ENCODE measurements around the gene NIPAL4. TPM values are rescaled to one million over a fixed set of nuclear protein-coding genes. Genes with fewer than 3 reads are reported as not detected.

The NIPAL4 gene
- total and polyA plus RNA-seq, 2 donors (not counting 3 experiments of a cell fraction or from before 2014, with no cell fraction given): not detected

- intact Hi-C loops (cut with micrococcal nuclease): no loop called here
- H3K9ac ChIP-seq (replicated peaks; ENCODE audit: extremely low read depth, insufficient read depth, low read length): no peak overlapping the region
- H3K9me1 ChIP-seq (replicated peaks; ENCODE audit: control insufficient read depth, extremely low read depth, insufficient read depth, low read length): no peaks in the 10 kb centered on the region
- peaks cover 21% of the 10 kb centered on the region for H3K4me1 ChIP-seq (ENCODE audit: control insufficient read depth, extremely low read depth, insufficient read depth, low read length)
- DNase-seq (ENCODE audit: low read depth, low spot score): no peak
- ChIA-PET CTCF (interaction anchor here (2.1 kb wide), 1 partner anchor 238 kb away, joined by 7 read pairs; the partner anchor contains the start of gene LSM11), POLR2A (no interaction called here)
- H3K4me2 ChIP-seq (ENCODE audit: insufficient read depth, low read length): no peak overlapping the region
- dilution Hi-C loops (cut with MboI; ENCODE audit: extremely low pct_ligation_motif_present, low sequenced_read_pairs): no loop called here
- H2AFZ ChIP-seq (ENCODE audit: low read depth, low read length): no peak overlapping the region
- no peak overlapping the region for H3K4me3 ChIP-seq (replicated peaks in 1 of 3; ENCODE audit: insufficient read depth in 1 of 3, low read depth in 1 of 3, low read length in 3 of 3)
- H3K27ac ChIP-seq (ENCODE audit: insufficient read depth, low read depth, low read length): no peak overlapping the region
- H3K9me3 ChIP-seq (replicated peaks; ENCODE audit: control insufficient read depth, insufficient read depth, low read length): no peaks in the 10 kb centered on the region
- H3K36me3 ChIP-seq (ENCODE audit: control insufficient read depth in 2 of 2, extremely low read depth in 1 of 2, insufficient read depth in 2 of 2, low read length in 2 of 2): peaks cover 0 to 3% of the 10 kb centered on the region in 2 experiments
- no peaks in the 10 kb centered on the region for H4K20me1 ChIP-seq (replicated peaks; ENCODE audit: control insufficient read depth, extremely low read depth, insufficient read depth, low read length)
- no TSS peak for BruUV-seq (replicated peaks)
- H3K79me2 ChIP-seq (ENCODE audit: control insufficient read depth, insufficient read depth, low read length): no peaks in the 10 kb centered on the region
- no peaks in the 10 kb centered on the region for H3K27me3 ChIP-seq (ENCODE audit: control insufficient read depth in 2 of 2, insufficient read depth in 2 of 2, low read length in 2 of 2)
- no peak for TF ChIP-seq EZH2 (IDR thresholded peaks at IDR 0.05; ENCODE audit: borderline replicate concordance, low read depth, low read length, severe bottlenecking)
- TF ChIP-seq GATA2 (IDR thresholded peaks at IDR 0.05; ENCODE audit: insufficient read depth, insufficient read length, low read depth, low read length): no peak
- TF ChIP-seq CTCF (IDR thresholded peaks at IDR 0.05; ENCODE audit: extremely low read depth in 1 of 2, insufficient read depth in 1 of 2, low read depth in 1 of 2, low read length in 2 of 2): no peak
- no peak for TF ChIP-seq MYC (IDR thresholded peaks at IDR 0.05; ENCODE audit: low read depth, low read length)
- TF ChIP-seq POLR2A (IDR thresholded peaks at IDR 0.05; ENCODE audit: low read depth, low read length): no peak
- no peak for TF ChIP-seq POLR2AphosphoS5 (IDR thresholded peaks at IDR 0.05; ENCODE audit: insufficient read depth, low read depth, low read length)
- TF ChIP-seq JUN (IDR thresholded peaks at IDR 0.05; ENCODE audit: borderline replicate concordance, insufficient read depth, insufficient read length, low read depth): no peak
- TF ChIP-seq MAX (IDR thresholded peaks at IDR 0.05; ENCODE audit: insufficient read depth, insufficient read length): no peak
- no peak for TF ChIP-seq FOS (IDR thresholded peaks at IDR 0.05; ENCODE audit: borderline replicate concordance, insufficient read depth, low read length)
- FAIRE-seq: no peak
Observed at GRCh38 chr5:157505496-157505895, 45.5 kb downstream of the NIPAL4 start.

All from endothelial cell of umbilical vein (primary cell).